ENCODE data around the gene SLC22A14. TPM values are rescaled to one million over a fixed set of nuclear protein-coding genes. Genes with fewer than 3 reads are reported as not detected.
"Not testable (repeated sequence)": the region's sequence is repeated elsewhere in the genome, so short reads cannot be mapped to it uniquely, and the experiment has no call there.

Gene SLC22A14
- total RNA-seq, 6 experiments from 2014 or later = 0.12 to 0.29 (median 0.12) TPM; not detected in 3

- Histone ChIP-seq H3K36me3 (no peaks in the 10 kb centered on the region), H3K9me3 (no peaks in the 10 kb centered on the region), H3K4me1 (no peaks in the 10 kb centered on the region), H3K27me3 (no peaks in the 10 kb centered on the region), H3K4me3 (no peak overlapping the region), H3K27ac (no peak overlapping the region)
- no peak for TF ChIP-seq POLR2A (IDR thresholded peaks at IDR 0.05)
- TF ChIP-seq CTCF (IDR thresholded peaks at IDR 0.05) = no peak
- no peak for DNase-seq
- no peak for ATAC-seq
- intact Hi-C loops (cut with DNase I) = no loop called here
- WGBS (ENCODE audit: insufficient coverage, low coverage, low lambda C conversion rate, missing lambda C conversion rate) = 90% methylated on average over 4 of the region's 13 CpGs
Observed at GRCh38 chr3:38276917-38277630, 5.0 kb upstream of the SLC22A14 start.

- Histone ChIP-seq H3K4me3 (no peak overlapping the region), H3K36me3 (no peaks in the 10 kb centered on the region), H3K27me3 (no peaks in the 10 kb centered on the region), H3K27ac (no peak overlapping the region), H3K4me1 (no peaks in the 10 kb centered on the region), H3K9me3 (no peaks in the 10 kb centered on the region)
- no peak for TF ChIP-seq CTCF (IDR thresholded peaks at IDR 0.05)
- no peak for TF ChIP-seq POLR2A (IDR thresholded peaks at IDR 0.05)
- intact Hi-C loops (cut with DNase I) = no loop called here
- WGBS (ENCODE audit: insufficient coverage, low coverage, low lambda C conversion rate, missing lambda C conversion rate) = 96% methylated on average over 4 of the region's 5 CpGs
- ATAC-seq = no peak
- DNase-seq = no peak
Observed at GRCh38 chr3:38278841-38279240, 3.3 kb upstream of the SLC22A14 start.

- intact Hi-C loops (cut with DNase I) = no loop called here
- no peak for DNase-seq
- H3K27ac ChIP-seq = no peak overlapping the region
- H3K9me3 ChIP-seq = no peaks in the 10 kb centered on the region
- no peak overlapping the region for H3K4me3 ChIP-seq
- ATAC-seq = no peak
- TF ChIP-seq CTCF (IDR thresholded peaks at IDR 0.05) (no peak), POLR2A (IDR thresholded peaks at IDR 0.05) (no peak)
- WGBS (ENCODE audit: insufficient coverage, low coverage, low lambda C conversion rate, missing lambda C conversion rate) = 83% methylated on average over 7 of the region's 16 CpGs
- no peaks in the 10 kb centered on the region for H3K4me1 ChIP-seq
- no peaks in the 10 kb centered on the region for H3K27me3 ChIP-seq
- no peaks in the 10 kb centered on the region for H3K36me3 ChIP-seq
Observed at GRCh38 chr3:38283810-38284755, 2.0 kb downstream of the SLC22A14 start.

GRCh38 chr3:38284756-38285150 lies 2.7 kb downstream of the SLC22A14 start:
- WGBS (ENCODE audit: insufficient coverage, low coverage, low lambda C conversion rate, missing lambda C conversion rate) = 86% methylated on average over 6 of the region's 6 CpGs
- no peak for ATAC-seq
- H3K27ac ChIP-seq = no peak overlapping the region
- no peak for TF ChIP-seq POLR2A (IDR thresholded peaks at IDR 0.05)
- TF ChIP-seq CTCF (IDR thresholded peaks at IDR 0.05) = no peak
- intact Hi-C loops (cut with DNase I) = no loop called here
- H3K36me3 ChIP-seq = no peaks in the 10 kb centered on the region
- no peaks in the 10 kb centered on the region for H3K4me1 ChIP-seq
- H3K27me3 ChIP-seq = no peaks in the 10 kb centered on the region
- DNase-seq = no peak
- no peaks in the 10 kb centered on the region for H3K9me3 ChIP-seq
- no peak overlapping the region for H3K4me3 ChIP-seq

- H3K27me3 ChIP-seq; DNase-seq; H3K27ac ChIP-seq; H3K4me1 ChIP-seq; intact Hi-C loops (cut with DNase I); ATAC-seq; H3K9me3 ChIP-seq; H3K36me3 ChIP-seq; H3K4me3 ChIP-seq: not testable (repeated sequence)
- 81% methylated on average over 15 of the region's 16 CpGs for WGBS (ENCODE audit: insufficient coverage, low coverage, low lambda C conversion rate, missing lambda C conversion rate)
Observed at GRCh38 chr3:38289286-38290217, 7.5 kb downstream of the SLC22A14 start.

GRCh38 chr3:38297053-38297452 lies 15.0 kb downstream of the SLC22A14 start:
- WGBS (ENCODE audit: insufficient coverage, low coverage, low lambda C conversion rate, missing lambda C conversion rate) = 71% methylated on average over 3 of the region's 4 CpGs

More at GRCh38 chr3:38297053-38297452, 15.0 kb downstream of the SLC22A14 start:
- DNase-seq; H3K4me1 ChIP-seq; ATAC-seq; H3K27ac ChIP-seq; H3K27me3 ChIP-seq; H3K36me3 ChIP-seq; H3K4me3 ChIP-seq; intact Hi-C loops (cut with DNase I); H3K9me3 ChIP-seq: not testable (repeated sequence)
